IPS-NIHi11 (cell line): Measurements from ENCODE around the gene SPHK2.
A peak's percentile ranks its signal among the peaks of the same experiment; 100 is the strongest.
"Not testable (repeated sequence)": the region's sequence is repeated elsewhere in the genome, so short reads cannot be mapped to it uniquely, and the experiment has no call there.

Experiments used
- DNase-seq: peaks from one replicate; pipeline ENCODE4 v3.0.0; 2012; ENCODE audit warnings: mixed read lengths, low spot score

The SPHK2 gene

DNA sequence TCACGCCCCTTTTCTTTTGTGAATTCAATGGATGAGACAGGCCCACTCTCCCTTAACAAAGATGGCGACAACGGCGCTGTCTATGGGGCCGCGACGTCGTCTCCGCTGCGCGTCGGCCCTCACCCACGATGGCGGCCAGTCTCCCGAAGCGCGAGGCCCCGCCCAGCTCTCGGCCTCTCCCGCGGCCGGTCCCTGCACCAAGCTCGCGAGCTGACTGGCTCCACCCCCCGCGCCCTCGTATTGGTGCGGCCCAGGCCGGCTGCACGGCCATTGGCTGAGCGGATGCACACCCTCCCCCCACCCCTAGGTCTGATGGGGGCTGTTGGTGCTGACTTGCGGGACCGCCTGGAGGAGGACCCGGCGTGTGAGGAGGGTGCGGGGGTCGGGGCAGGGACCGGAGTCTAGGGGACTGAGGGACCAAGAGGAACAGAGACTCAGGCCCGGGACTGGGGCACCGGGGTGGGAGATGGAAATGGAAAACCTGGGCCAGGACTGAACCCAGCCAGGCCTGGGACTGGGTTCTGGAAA lies 4.8 kb downstream of the SPHK2 start:
- peak; percentile 92 for DNase-seq

DNA sequence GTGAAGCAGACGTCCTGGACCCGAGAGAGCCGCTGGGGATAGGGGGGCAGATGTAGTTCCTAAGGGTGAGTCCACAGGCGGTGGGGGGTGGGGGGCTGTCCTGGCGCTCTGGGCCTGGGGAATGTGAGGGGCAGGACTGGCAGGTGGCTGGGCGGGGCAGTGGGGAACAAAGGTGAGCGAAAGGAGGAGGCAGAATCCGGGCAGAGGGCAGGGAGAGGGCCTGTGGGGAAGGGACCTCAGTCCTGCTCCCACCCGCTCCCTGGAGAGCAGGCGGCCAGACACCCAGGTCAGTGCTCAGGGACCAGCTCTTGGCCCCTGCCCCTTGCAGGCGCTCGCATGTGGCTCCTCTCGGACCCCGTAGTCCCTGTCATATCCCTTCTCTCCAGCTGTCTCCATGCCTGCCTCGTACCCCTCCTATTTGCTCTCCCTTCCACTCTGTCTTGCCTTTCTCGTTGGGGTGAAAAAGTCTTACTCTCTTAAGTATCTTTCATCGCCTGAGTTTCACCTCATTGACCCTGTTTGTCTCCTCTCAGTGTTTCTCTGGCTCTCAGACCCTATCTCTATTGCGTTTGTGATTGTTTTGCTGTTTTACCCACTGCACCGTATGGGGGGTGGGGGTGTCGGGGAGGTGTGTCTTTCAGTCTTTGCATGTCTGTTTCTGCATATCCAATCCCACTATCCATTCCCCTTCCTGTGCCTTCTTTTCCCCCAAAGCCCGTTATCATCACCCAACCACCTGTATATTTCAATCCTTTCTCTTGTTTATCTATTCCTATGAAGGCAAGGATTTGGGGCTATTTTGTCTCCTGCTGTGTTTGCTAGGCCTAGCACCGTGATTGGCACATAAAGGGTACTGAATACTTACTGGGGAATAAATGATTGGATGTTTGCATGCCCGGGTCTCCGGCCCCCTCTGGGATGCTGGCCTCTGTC lies 5.8 kb downstream of the SPHK2 start:
- DNase-seq = no peak

- DNase-seq = no peak
Measured at GRCh38 chr19:48625891-48626327, 6.6 kb downstream of the SPHK2 start.

GRCh38 chr19:48627201-48627864 lies 8.0 kb downstream of the SPHK2 start:
- no peak for DNase-seq

GRCh38 chr19:48627865-48628314 lies 8.6 kb downstream of the SPHK2 start:
- no peak for DNase-seq

DNA sequence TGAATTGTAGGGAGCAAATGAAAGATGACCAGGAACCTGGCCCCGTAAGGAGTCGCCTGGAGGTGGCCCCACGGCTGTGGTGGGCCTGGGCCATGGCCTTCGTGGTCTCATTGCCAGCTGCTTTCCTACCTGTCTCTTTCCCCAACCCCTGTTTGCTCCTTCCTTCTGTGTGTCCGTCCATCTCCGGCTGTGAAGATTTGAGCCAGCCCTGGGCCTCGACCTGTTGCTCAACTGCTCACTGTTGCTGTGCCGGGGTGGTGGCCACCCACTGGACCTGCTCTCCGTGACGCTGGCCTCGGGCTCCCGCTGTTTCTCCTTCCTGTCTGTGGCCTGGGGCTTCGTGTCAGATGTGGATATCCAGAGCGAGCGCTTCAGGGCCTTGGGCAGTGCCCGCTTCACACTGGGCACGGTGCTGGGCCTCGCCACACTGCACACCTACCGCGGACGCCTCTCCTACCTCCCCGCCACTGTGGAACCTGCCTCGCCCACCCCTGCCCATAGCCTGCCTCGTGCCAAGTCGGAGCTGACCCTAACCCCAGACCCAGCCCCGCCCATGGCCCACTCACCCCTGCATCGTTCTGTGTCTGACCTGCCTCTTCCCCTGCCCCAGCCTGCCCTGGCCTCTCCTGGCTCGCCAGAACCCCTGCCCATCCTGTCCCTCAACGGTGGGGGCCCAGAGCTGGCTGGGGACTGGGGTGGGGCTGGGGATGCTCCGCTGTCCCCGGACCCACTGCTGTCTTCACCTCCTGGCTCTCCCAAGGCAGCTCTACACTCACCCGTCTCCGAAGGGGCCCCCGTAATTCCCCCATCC lies 9.4 kb downstream of the SPHK2 start:
- no peak for DNase-seq

GRCh38 chr19:48629297-48629598 lies 9.9 kb downstream of the SPHK2 start:
- no peak for DNase-seq

- DNase-seq = peak; percentile 76
Measured at GRCh38 chr19:48629599-48630295, 10.4 kb downstream of the SPHK2 start.

DNA sequence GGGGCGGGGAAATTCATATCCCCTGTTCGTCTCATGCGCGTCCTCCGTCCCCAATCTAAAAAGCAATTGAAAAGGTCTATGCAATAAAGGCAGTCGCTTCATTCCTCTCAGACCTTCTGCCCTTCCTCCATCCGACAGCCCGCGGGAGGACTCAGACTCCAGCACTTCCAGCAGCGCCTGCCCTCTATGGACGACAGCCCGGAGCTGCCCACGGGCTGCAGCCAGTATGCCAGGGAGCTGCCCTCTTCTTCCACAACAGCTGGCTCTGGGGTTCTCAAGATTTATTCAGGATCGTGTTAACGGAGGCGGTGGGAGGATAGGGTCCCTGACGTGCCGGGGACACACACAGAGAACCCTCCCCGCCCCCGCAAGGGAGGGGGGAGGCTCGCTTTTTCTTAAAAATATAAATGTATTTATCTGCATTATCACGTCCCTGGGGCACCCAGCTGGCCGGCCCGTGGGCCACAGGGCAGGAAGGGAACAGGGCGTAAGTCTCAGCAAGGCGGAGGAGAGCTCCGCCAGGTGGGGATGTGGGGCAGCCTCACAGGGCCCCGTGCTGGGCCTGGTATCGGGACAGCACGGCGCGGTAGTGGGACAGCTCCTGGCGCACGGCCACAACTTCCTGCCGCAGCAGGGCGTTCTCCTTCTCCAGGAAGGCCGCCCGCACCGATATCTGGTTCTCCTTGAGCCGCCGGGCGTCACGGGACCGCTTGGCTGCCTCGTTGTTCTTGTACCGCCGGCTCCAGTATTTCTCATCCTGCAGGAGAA lies 11.2 kb downstream of the SPHK2 start:
- no peak for DNase-seq

GRCh38 chr19:48631225-48631624 lies 11.9 kb downstream of the SPHK2 start:
- no peak for DNase-seq

DNA sequence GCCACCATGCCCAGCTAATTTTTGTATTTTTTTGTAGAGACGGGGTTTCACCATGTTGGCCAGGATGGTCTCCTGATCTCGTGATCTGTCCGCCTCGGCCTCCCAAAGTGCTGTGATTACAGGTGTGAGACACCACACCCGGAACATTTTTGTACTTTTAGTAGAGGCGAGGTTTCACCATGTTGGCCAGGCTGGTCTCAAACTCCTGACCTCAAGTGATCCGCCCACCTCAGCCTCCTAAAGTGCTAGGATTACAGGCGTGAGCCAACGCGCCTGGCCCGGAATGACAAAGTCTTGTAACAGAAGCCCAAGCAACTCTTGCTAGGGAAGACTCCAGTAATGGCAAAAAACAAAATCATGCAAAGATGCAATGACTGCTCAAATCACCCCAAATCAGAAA lies 13.0 kb downstream of the SPHK2 start:
- DNase-seq = not testable (repeated sequence)

- DNase-seq = no peak
Measured at GRCh38 chr19:48632692-48633147, 13.4 kb downstream of the SPHK2 start.

- no peak for DNase-seq
Measured at GRCh38 chr19:48633148-48634035, 14.1 kb downstream of the SPHK2 start.

- DNase-seq = no peak
Measured at GRCh38 chr19:48634036-48634342, 14.7 kb downstream of the SPHK2 start.

DNA sequence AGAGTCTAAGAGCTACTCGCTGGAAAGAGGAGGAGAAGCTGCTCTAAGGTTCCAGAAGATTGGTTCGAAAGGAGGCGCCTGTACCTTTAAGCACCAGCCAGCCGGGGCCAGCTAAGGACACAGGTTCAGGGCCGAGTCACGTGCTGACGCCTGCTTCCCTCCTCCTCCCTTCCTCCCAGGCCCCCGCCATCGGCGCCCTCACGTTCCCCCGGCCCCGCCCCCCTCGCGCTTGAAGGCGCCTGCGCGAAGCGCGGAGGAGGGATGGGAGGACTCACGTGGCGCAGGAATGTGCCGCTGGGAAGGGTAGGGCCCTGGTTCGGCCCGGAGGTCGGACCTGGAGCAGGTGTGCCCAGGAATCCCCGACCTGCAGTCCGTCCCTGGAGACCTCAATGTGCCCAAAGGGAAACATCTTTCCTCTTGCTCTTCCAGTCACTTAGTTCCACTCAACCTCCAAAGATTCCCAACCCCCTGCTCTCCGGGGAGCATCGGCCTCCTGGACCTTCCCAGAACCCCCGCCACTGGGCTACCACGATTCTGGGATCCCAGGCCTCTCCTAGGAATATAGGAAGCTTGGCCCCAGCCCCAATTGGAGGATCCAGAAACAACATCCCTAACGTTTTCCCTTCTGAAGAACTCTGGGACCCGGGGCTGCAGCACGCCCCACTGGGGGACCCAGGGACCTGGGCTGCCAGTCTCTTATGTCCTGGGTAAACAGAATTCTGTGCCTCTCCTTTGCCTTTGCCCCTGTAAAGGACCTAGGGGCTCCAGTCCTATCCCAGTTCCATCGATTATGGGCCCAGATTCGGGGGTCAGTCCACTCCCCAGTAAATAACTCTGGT lies 15.3 kb downstream of the SPHK2 start:
- peak; percentile 65 for DNase-seq

DNA sequence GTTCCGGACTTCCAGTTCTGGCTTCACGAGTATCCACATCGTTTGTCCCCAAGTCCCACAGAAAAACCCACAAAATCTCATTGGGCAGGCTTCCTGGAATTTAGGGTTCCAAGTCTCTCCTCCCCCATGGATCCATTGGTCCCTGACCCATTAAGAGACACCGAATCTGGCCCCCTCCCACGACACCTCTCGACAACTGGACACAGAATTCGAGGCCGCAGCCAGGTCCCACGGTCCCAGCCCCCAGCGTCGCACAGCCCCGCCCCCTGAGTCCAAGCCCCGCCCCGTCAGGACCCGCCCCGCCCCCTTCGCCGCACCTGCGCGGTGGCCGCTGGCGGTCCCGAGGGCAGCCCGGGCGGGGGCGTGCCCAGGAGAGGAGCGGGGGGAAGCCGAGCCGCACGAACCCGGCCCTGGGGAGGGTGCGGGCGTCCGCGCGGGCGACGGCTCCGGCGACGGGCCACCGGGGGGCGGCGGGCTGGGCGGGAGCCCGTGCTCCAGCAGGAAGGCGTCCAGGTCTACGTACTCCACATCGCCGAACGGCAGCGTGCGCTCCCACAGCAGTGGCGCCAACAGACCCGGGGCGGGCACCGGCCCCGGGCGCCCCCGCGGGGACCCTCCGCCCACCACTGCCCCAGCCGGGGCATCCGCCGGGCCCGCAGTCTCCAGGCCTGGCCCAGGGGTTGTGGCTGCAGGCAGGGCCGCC lies 16.1 kb downstream of the SPHK2 start:
- DNase-seq = peak; percentile 66

DNA sequence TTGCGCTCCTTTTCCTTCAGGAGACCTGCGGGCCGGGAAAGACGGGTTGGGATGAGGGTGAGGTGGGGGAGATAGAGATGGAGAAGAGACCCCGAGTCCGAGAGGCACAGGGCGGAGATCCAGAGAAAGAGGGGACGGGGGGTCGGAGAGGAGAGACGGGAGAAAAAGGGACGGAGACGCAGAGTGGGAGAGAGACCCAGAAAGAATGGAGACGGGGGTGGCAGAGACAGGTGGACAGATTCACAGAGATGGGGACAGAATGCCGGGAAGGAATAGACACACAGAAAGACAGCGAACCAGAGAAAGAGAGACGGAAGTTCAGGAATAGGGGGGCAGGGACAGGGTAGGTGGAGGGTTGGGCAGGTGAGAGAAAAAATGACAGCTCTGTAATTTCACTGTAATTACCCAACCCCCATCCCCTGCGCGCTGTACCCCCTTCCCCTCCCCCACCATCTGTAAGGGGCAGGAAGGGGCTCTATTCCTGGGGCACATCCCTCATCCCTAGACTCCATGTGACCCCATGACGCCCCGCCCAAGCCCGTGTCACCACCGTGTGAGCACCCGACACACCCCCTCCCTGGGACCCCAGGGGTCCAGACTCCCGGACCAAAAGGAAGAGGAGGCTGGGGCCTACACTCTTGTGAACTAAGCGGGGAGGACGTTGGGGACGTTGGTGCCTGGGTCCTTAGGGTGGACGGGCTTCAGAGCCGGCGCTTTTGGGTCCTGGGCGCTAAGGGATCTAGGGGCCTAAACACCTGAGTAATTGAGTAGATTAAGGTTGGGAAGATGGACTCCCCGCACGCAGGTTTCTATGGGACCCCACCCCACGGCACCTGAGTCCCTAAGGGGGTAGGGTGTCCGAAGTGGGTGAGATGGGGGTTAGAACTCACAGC lies 16.9 kb downstream of the SPHK2 start:
- no peak for DNase-seq
